Posterior vena cava (tissue), 2 donors: Measurements from ENCODE around the gene NID2. TPM values are rescaled to one million over a fixed set of nuclear protein-coding genes. Genes with fewer than 3 reads are reported as not detected.
A peak's percentile ranks its signal among the peaks of the same experiment; 100 is the strongest.

ENCODE experiments used
- DNase-seq: peaks from one replicate; pipeline ENCODE4 v3.0.0-alpha.2; 2020; ENCODE audit warnings: low spot score
- intact Hi-C, 2 donors: fragments of 100-400 bp; cut with DNase I; formaldehyde crosslinking; loops; one replicate each; pipeline versions ENCODE4 v1.14.1 to v1.14.2; 2022 to 2023
- total RNA-seq, 2 donors: library from RNA; stranded (reverse); fragmentation: NEBNext Ultra II Directional; extraction: Animal tissue kit (Norgen Biotek cat#: 25700); gene quantifications; one replicate each; pipeline ENCODE4 v1.2.1, GENCODE V29; 2021
- donor health status: DM: yes; HTN: yes; CAD: no.
- donor health status: DM: yes; HTN: yes; CAD: no.

The NID2 gene
- total RNA-seq, 2 donors from 2014 or later = 49.8 to 56.9 TPM

- DNase-seq = no peak
- intact Hi-C loops = no loop called here
Measured at GRCh38 chr14:52011523-52011922, 57.3 kb downstream of the NID2 start.

GRCh38 chr14:52010173-52010693 is 58.6 kb downstream of the NID2 start:
- DNase-seq = no peak
- intact Hi-C loops = no loop called here

- intact Hi-C loops = loop anchor here in 1 of 2 donors (10.0 kb wide), 1 partner anchor 107 kb away; no protein-coding TSS in a partner anchor
- no peak for DNase-seq
Measured at GRCh38 chr14:52008136-52008535, 60.7 kb downstream of the NID2 start.

GRCh38 chr14:52007637-52008036 is 61.2 kb downstream of the NID2 start:
- intact Hi-C loops = loop anchor here in 1 of 2 donors (10.0 kb wide), 1 partner anchor 107 kb away; no protein-coding TSS in a partner anchor

GRCh38 chr14:52007211-52007610 is 61.6 kb downstream of the NID2 start:
- DNase-seq = no peak
- intact Hi-C loops = loop anchor here in 1 of 2 donors (10.0 kb wide), 1 partner anchor 108 kb away; no protein-coding TSS in a partner anchor

More at GRCh38 chr14:52007637-52008036, 61.2 kb downstream of the NID2 start:
- DNase-seq = no peak

- intact Hi-C loops = loop anchor here in 1 of 2 donors (10.0 kb wide), 1 partner anchor 108 kb away; no protein-coding TSS in a partner anchor
- no peak for DNase-seq
Measured at GRCh38 chr14:52006361-52006760, 62.5 kb downstream of the NID2 start.

GRCh38 chr14:52005625-52006024 is 63.2 kb downstream of the NID2 start:
- intact Hi-C loops = loop anchor here in 1 of 2 donors (10.0 kb wide), 1 partner anchor 109 kb away; no protein-coding TSS in a partner anchor

GRCh38 chr14:52003324-52003723 is 65.5 kb downstream of the NID2 start:
- no peak for DNase-seq
- intact Hi-C loops = loop anchor here in 1 of 2 donors (10.0 kb wide), 1 partner anchor 111 kb away; no protein-coding TSS in a partner anchor

More at GRCh38 chr14:52005625-52006024, 63.2 kb downstream of the NID2 start:
- no peak for DNase-seq

- intact Hi-C loops = loop anchor here in 1 of 2 donors (10.0 kb wide), 1 partner anchor 112 kb away; no protein-coding TSS in a partner anchor
- DNase-seq = no peak
Measured at GRCh38 chr14:52002542-52002941, 66.3 kb downstream of the NID2 start.

GRCh38 chr14:52000696-52001095 is 68.2 kb downstream of the NID2 start:
- DNase-seq = no peak
- intact Hi-C loops = loop anchor here in 1 of 2 donors (10.0 kb wide), 1 partner anchor 114 kb away; no protein-coding TSS in a partner anchor

GRCh38 chr14:52000019-52000582 is 68.8 kb downstream of the NID2 start:
- DNase-seq = no peak
- intact Hi-C loops = loop anchor here in 1 of 2 donors (10.0 kb wide), 1 partner anchor 115 kb away; no protein-coding TSS in a partner anchor

GRCh38 chr14:51999084-51999483 is 69.8 kb downstream of the NID2 start:
- DNase-seq = no peak
- intact Hi-C loops = loop anchor here (5.0 to 10.0 kb wide), 4 partner anchors 133 to 476 kb away; partner anchors contain the start of gene PTGDR (in 1 of the 2)

- no peak for DNase-seq
- intact Hi-C loops = loop anchor here (5.0 to 10.0 kb wide), 4 partner anchors 134 to 476 kb away; partner anchors contain the start of gene PTGDR (in 1 of the 2)
Measured at GRCh38 chr14:51998348-51998747, 70.5 kb downstream of the NID2 start.

GRCh38 chr14:51996148-51996746 is 72.6 kb downstream of the NID2 start:
- no peak for DNase-seq
- intact Hi-C loops = loop anchor here (5.0 to 10.0 kb wide), 4 partner anchors 136 to 479 kb away; partner anchors contain the start of gene PTGDR (in 1 of the 2)

- no peak for DNase-seq
- intact Hi-C loops = loop anchor here (10.0 kb wide), 3 partner anchors 141 to 481 kb away; partner anchors contain the start of gene PTGDR (in 1 of the 2)
Measured at GRCh38 chr14:51993285-51993920, 75.5 kb downstream of the NID2 start.

GRCh38 chr14:51990488-51990887 is 78.4 kb downstream of the NID2 start:
- DNase-seq = no peak
- intact Hi-C loops = loop anchor here (10.0 kb wide), 3 partner anchors 144 to 484 kb away; partner anchors contain the start of gene PTGDR (in 1 of the 2)

GRCh38 chr14:51989293-51990234 is 79.3 kb downstream of the NID2 start, which contains the start of gene RTRAF:
RTRAF (plus strand) TSS chr14:51989546; CDS start chr14:51989640, 94 bp downstream.
- intact Hi-C loops = loop anchor here (10.0 kb wide), 3 partner anchors 145 to 485 kb away; partner anchors contain the start of gene PTGDR (in 1 of the 2)
- peak; percentile 98 for DNase-seq

GRCh38 chr14:51988221-51988620 is 80.6 kb downstream of the NID2 start:
- DNase-seq = no peak
- intact Hi-C loops = no loop called here
